IMR-90 (cell line): ENCODE measurements around the gene ASAH2. TPM values are rescaled to one million over a fixed set of nuclear protein-coding genes. Genes with fewer than 3 reads are reported as not detected.

Source experiments
- ATAC-seq: fragments of 200-7000 bp; cut with Tn5 transposase; 2 replicates; pipeline ENCODE4 v1.9.1; 2020; ENCODE audit warnings: low read depth, mild to moderate bottlenecking, moderate library complexity
- BruUV-seq: library from RNA; stranded (reverse); fragments of 400-500 nt; replicated peaks from 2 replicates; lab custom pipeline; 2021; lab: Mats Ljungman, UMichigan
- CTCF ChIA-PET: fragments of 300-600 bp; formaldehyde crosslinking; extraction: SDS; loops from one replicate; lab custom pipeline; 2021; ENCODE audit warnings: antibody characterized with exemption; lab: Yijun Ruan, JAX
- POLR2A ChIA-PET: fragments of 300-600 bp; sonication (Branson Sonifier 250); formaldehyde crosslinking; loops from one replicate; lab custom pipeline; 2022; ENCODE audit warnings: antibody characterized with exemption; ENCODE audit not compliant: unreplicated experiment; lab: Charles Lee
- DNase-seq: peaks from one replicate; pipeline ENCODE4 v3.0.0; 2013
- H2AFZ ChIP-seq: replicated peaks from 2 replicates; pipeline ENCODE3; 2013; ENCODE audit warnings: low read length, mild to moderate bottlenecking; ENCODE audit not compliant: poor library complexity
- H2AK5ac ChIP-seq: 2 replicates; pipeline ENCODE4 v1.6.1; 2013; ENCODE audit warnings: low read depth, low read length, inconsistent platforms
- H2AK9ac ChIP-seq: replicated peaks from 2 replicates; pipeline ENCODE3; 2013; ENCODE audit warnings: mild to moderate bottlenecking, low read depth, low read length, moderate library complexity; ENCODE audit not compliant: poor library complexity
- H2BK120ac ChIP-seq: 2 replicates; pipeline ENCODE4 v1.6.1; 2013; ENCODE audit warnings: low read depth, low read length, inconsistent platforms
- H2BK15ac ChIP-seq: 3 replicates; pipeline ENCODE4 v1.6.1; 2013; ENCODE audit warnings: low read depth, low read length, inconsistent platforms
- H2BK20ac ChIP-seq: 2 replicates; pipeline ENCODE4 v1.6.1; 2013; ENCODE audit warnings: low read depth, mild to moderate bottlenecking, inconsistent platforms, low read length, moderate library complexity
- H2BK5ac ChIP-seq: 2 replicates; pipeline ENCODE4 v1.6.1; 2013; ENCODE audit warnings: mild to moderate bottlenecking, low read depth, low read length, inconsistent platforms; ENCODE audit not compliant: poor library complexity, severe bottlenecking
- H3K14ac ChIP-seq: replicated peaks from 2 replicates; pipeline ENCODE4 v1.6.1; 2013; ENCODE audit warnings: low read depth, low read length, inconsistent platforms
- H3K18ac ChIP-seq: 2 replicates; pipeline ENCODE4 v1.6.1; 2013; ENCODE audit warnings: low read depth, low read length, control low read depth
- H3K23ac ChIP-seq: 2 replicates; pipeline ENCODE4 v1.6.1; 2013; ENCODE audit warnings: low read depth, low read length, inconsistent platforms
- H3K27ac ChIP-seq: 2 replicates; pipeline ENCODE4 v1.5.1; 2013; ENCODE audit warnings: mild to moderate bottlenecking, control low read depth, low read length; ENCODE audit not compliant: insufficient read depth
- H3K27me3 ChIP-seq: 2 replicates; pipeline ENCODE4 v1.6.1; 2013; ENCODE audit warnings: low read length; ENCODE audit not compliant: control insufficient read depth, insufficient read depth
- H3K36me3 ChIP-seq: 2 replicates; pipeline ENCODE4 v1.6.1; 2013; ENCODE audit warnings: low read length, mixed read lengths; ENCODE audit not compliant: control insufficient read depth, insufficient read depth
- H3K4ac ChIP-seq: 2 replicates; pipeline ENCODE4 v1.6.1; 2013; ENCODE audit warnings: low read depth, low read length, inconsistent platforms
- H3K4me1 ChIP-seq: 2 replicates; pipeline ENCODE4 v1.6.1; 2013; ENCODE audit warnings: low read length, mixed read lengths; ENCODE audit not compliant: control insufficient read depth, insufficient read depth
- H3K4me2 ChIP-seq: 2 replicates; pipeline ENCODE4 v1.6.1; 2013; ENCODE audit warnings: low read depth, mild to moderate bottlenecking, control low read depth, low read length, moderate library complexity
- H3K4me3 ChIP-seq: 2 replicates; pipeline ENCODE4 v1.5.1; 2013; ENCODE audit warnings: low read depth, mild to moderate bottlenecking, control low read depth, low read length, moderate library complexity; ENCODE audit not compliant: insufficient read depth
- H3K56ac ChIP-seq: 2 replicates; pipeline ENCODE4 v1.6.1; 2013; ENCODE audit warnings: low read length, inconsistent platforms; ENCODE audit not compliant: insufficient read depth; ENCODE audit errors: extremely low read depth
- H3K79me1 ChIP-seq, 2 experiments: 2 replicates each; pipeline ENCODE4 v1.6.1; 2013; ENCODE audit warnings: low read length in 2 of 2, inconsistent platforms in 1 of 2, low read depth in 1 of 2
- H3K9ac ChIP-seq: 2 replicates; pipeline ENCODE4 v1.6.1; 2013; ENCODE audit warnings: low read depth, low read length, control low read depth
- H3K9me1 ChIP-seq: 2 replicates; pipeline ENCODE4 v1.6.1; 2013; ENCODE audit warnings: low read length, inconsistent platforms; ENCODE audit not compliant: insufficient read depth
- H3K9me3 ChIP-seq: 2 replicates; pipeline ENCODE4 v1.6.1; 2013; ENCODE audit warnings: low read length; ENCODE audit not compliant: control insufficient read depth, insufficient read depth
- H4K20me1 ChIP-seq: 2 replicates; pipeline ENCODE4 v1.6.1; 2013; ENCODE audit warnings: low read length, inconsistent platforms; ENCODE audit not compliant: insufficient read depth
- H4K5ac ChIP-seq: 2 replicates; pipeline ENCODE4 v1.6.1; 2013; ENCODE audit warnings: mild to moderate bottlenecking, low read depth, low read length, control low read depth
- H4K8ac ChIP-seq, 2 experiments: 2 replicates each; pipeline ENCODE4 v1.6.1; 2013; ENCODE audit warnings: low read depth in 2 of 2, low read length in 2 of 2, control low read depth in 1 of 2, inconsistent platforms in 1 of 2
- H4K91ac ChIP-seq: 2 replicates; pipeline ENCODE4 v1.6.1; 2013; ENCODE audit warnings: low read depth, low read length, inconsistent platforms; ENCODE audit not compliant: insufficient read depth
- BHLHE40 ChIP-seq: fragments of 150-350 bp; IDR thresholded peaks from 2 replicates; pipeline ENCODE4 v1.6.1; 2016; ENCODE audit warnings: mild to moderate bottlenecking, low read depth, low read length
- CEBPB ChIP-seq: IDR thresholded peaks from 2 replicates; pipeline ENCODE4 v1.6.1; 2012; ENCODE audit warnings: low read depth, low read length, improper control_type of control experiment
- CHD1 ChIP-seq: IDR thresholded peaks from 2 replicates; pipeline ENCODE4 v1.6.1; 2012; ENCODE audit warnings: low read depth, low read length, improper control_type of control experiment
- FOS ChIP-seq: fragments of 150-350 bp; IDR thresholded peaks from 2 replicates; pipeline ENCODE4 v1.6.1; 2016; ENCODE audit warnings: low read depth, low read length
- MAFK ChIP-seq: IDR thresholded peaks from 2 replicates; pipeline ENCODE4 v1.6.1; 2012; ENCODE audit warnings: low read depth, low read length, improper control_type of control experiment
- MAZ ChIP-seq: IDR thresholded peaks from 2 replicates; pipeline ENCODE4 v1.6.1; 2012; ENCODE audit warnings: low read depth, mild to moderate bottlenecking, low read length, improper control_type of control experiment, moderate library complexity, borderline replicate concordance
- MXI1 ChIP-seq: IDR thresholded peaks from 2 replicates; pipeline ENCODE4 v1.6.1; 2012; ENCODE audit warnings: low read depth, mild to moderate bottlenecking, low read length, moderate library complexity, borderline replicate concordance
- NFE2L2 ChIP-seq: fragments of 150-350 bp; IDR thresholded peaks from 2 replicates; pipeline ENCODE4 v1.6.1; 2016; ENCODE audit warnings: low read depth, mild to moderate bottlenecking, low read length
- POLR2A ChIP-seq: IDR thresholded peaks from 2 replicates; pipeline ENCODE4 v1.6.1; 2012; ENCODE audit warnings: mild to moderate bottlenecking, low read depth, low read length
- RAD21 ChIP-seq: IDR thresholded peaks from 2 replicates; pipeline ENCODE4 v1.6.1; 2012; ENCODE audit warnings: low read length, improper control_type of control experiment
- RCOR1 ChIP-seq: IDR thresholded peaks from 2 replicates; pipeline ENCODE4 v1.6.1; 2012; ENCODE audit warnings: mild to moderate bottlenecking, low read length, improper control_type of control experiment; ENCODE audit not compliant: insufficient replicate concordance
- RFX5 ChIP-seq: IDR thresholded peaks from 2 replicates; pipeline ENCODE4 v1.8.0; 2012; ENCODE audit warnings: low read depth, mild to moderate bottlenecking, low read length, moderate library complexity
- SMC3 ChIP-seq: fragments of 150-350 bp; IDR thresholded peaks from 2 replicates; pipeline ENCODE4 v1.6.1; 2016; ENCODE audit warnings: low read depth, mild to moderate bottlenecking, antibody characterized with exemption, low read length, moderate library complexity
- WGBS, 2 experiments: methylation state at CpG; one replicate each; pipeline versions ENCODE4 v1.1.5 to v1.1.7; 2013; ENCODE audit warnings: missing lambda C conversion rate in 2 of 2; ENCODE audit not compliant: insufficient read length in 1 of 2; ENCODE audit errors: extremely low coverage in 2 of 2; 5-methylcytosine and 5-hydroxymethylcytosine counted together
- dilution Hi-C: fragments of 300-500 bp; cut with HindIII; formaldehyde crosslinking; loops from one replicate; pipeline ENCODE4 v1.14.3; 2018; ENCODE audit warnings: low sequenced_read_pairs; ENCODE audit not compliant: unreplicated experiment
- in situ Hi-C: fragments of 300-500 bp; cut with MboI; formaldehyde crosslinking; loops from 3 replicates; pipeline ENCODE4 v1.14.3; 2019; ENCODE audit warnings: low sequenced_read_pairs, inconsistent platforms, mixed read lengths
- intact Hi-C: fragments of 100-400 bp; cut with micrococcal nuclease; formaldehyde crosslinking; loops from 2 replicates; pipeline ENCODE4 v1.10.0; 2022
- polyA plus RNA-seq, 3 experiments: library from polyadenylated mRNA; depleted of rRNA; stranded (reverse); fragments of >200 nt; gene quantifications; 2 replicates each; pipeline ENCODE4 v1.2.3, GENCODE V29; 2012; ENCODE audit warnings: low replicate concordance in 1 of 3
- total RNA-seq: library from RNA; depleted of rRNA; stranded (reverse); fragments of >200 nt; gene quantifications from 2 replicates; pipeline ENCODE4 v1.2.3, GENCODE V29; 2012
- TF ChIP-seq, protein P1 (sequence below): conservative IDR thresholded peaks from 2 replicates; pipeline ENCODE4 v1.5.1; 2012; ENCODE audit warnings: mild to moderate bottlenecking, low read depth, low read length, improper control_type of control experiment
- TF ChIP-seq, protein P2 (sequence below): fragments of 150-350 bp; IDR thresholded peaks from 2 replicates; pipeline ENCODE4 v1.6.1; 2017; ENCODE audit warnings: mild to moderate bottlenecking, antibody characterized with exemption, low read length, low read depth
- TF ChIP-seq, protein P3 (sequence below): fragments of 150-350 bp; IDR thresholded peaks from 2 replicates; pipeline ENCODE4 v1.6.1; 2016; ENCODE audit warnings: low read depth, mild to moderate bottlenecking, low read length, moderate library complexity, borderline replicate concordance

Gene ASAH2
- total and polyA plus RNA-seq, 2 of the 4 experiments (the other 2 are of a cell fraction), result 0.18 to 0.31 TPM

DNA sequence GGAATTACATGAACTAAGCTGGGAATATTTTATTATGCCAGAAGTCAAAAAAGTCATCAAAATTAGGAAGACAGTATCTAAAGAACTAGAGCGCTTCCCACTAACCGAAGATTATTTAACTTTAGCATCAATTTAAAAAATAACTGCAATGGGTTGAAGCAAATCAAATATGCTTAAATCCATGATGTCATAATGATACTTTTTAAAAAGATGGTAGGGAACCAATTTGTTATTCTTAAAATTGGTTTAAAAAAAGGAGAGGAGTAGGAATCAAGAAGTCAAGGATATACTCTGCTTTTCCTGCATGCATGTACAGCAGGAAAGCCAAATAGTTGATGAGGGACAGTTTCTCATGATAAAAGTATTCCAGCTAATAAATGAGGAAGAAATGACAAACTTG is 3.2 kb upstream of the ASAH2 start:
- Histone ChIP-seq H4K5ac (no peak overlapping the region), H3K4me1 (no peaks in the 10 kb centered on the region), H3K23ac (no peak overlapping the region), H3K27me3 (peaks cover 27% of the 10 kb centered on the region), H2BK5ac (no peak overlapping the region), H2BK20ac (no peak overlapping the region), H2AK9ac (no peak overlapping the region), H3K9ac (no peak overlapping the region), H2BK15ac (no peak overlapping the region), H4K91ac (no peak overlapping the region), H3K9me1 (no peaks in the 10 kb centered on the region), H3K79me1 (no peaks in the 10 kb centered on the region), H4K8ac (no peak overlapping the region), H2AFZ (no peak overlapping the region), H2AK5ac (no peak overlapping the region), H3K56ac (no peak overlapping the region), H3K9me3 (no peaks in the 10 kb centered on the region), H2BK120ac (no peak overlapping the region), H3K4me2 (no peak overlapping the region), H3K36me3 (no peaks in the 10 kb centered on the region), H3K14ac (no peak overlapping the region), H3K27ac (no peak overlapping the region), H3K4ac (no peak overlapping the region), H3K4me3 (no peak overlapping the region), H4K20me1 (no peaks in the 10 kb centered on the region), H3K18ac (no peak overlapping the region)
- no TSS peak for BruUV-seq
- DNase-seq, result no peak
- TF ChIP-seq, protein P1, sequence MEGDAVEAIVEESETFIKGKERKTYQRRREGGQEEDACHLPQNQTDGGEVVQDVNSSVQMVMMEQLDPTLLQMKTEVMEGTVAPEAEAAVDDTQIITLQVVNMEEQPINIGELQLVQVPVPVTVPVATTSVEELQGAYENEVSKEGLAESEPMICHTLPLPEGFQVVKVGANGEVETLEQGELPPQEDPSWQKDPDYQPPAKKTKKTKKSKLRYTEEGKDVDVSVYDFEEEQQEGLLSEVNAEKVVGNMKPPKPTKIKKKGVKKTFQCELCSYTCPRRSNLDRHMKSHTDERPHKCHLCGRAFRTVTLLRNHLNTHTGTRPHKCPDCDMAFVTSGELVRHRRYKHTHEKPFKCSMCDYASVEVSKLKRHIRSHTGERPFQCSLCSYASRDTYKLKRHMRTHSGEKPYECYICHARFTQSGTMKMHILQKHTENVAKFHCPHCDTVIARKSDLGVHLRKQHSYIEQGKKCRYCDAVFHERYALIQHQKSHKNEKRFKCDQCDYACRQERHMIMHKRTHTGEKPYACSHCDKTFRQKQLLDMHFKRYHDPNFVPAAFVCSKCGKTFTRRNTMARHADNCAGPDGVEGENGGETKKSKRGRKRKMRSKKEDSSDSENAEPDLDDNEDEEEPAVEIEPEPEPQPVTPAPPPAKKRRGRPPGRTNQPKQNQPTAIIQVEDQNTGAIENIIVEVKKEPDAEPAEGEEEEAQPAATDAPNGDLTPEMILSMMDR, result no peak
- TF ChIP-seq RAD21 (no peak), BHLHE40 (no peak), RFX5 (no peak), SMC3 (no peak), POLR2A (no peak), RCOR1 (no peak), MAFK (no peak), CHD1 (no peak), MXI1 (no peak), FOS (no peak), NFE2L2 (no peak), CEBPB (no peak), MAZ (no peak)
- TF ChIP-seq, protein P2, sequence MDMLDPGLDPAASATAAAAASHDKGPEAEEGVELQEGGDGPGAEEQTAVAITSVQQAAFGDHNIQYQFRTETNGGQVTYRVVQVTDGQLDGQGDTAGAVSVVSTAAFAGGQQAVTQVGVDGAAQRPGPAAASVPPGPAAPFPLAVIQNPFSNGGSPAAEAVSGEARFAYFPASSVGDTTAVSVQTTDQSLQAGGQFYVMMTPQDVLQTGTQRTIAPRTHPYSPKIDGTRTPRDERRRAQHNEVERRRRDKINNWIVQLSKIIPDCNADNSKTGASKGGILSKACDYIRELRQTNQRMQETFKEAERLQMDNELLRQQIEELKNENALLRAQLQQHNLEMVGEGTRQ, result no peak
- TF ChIP-seq, protein P3, sequence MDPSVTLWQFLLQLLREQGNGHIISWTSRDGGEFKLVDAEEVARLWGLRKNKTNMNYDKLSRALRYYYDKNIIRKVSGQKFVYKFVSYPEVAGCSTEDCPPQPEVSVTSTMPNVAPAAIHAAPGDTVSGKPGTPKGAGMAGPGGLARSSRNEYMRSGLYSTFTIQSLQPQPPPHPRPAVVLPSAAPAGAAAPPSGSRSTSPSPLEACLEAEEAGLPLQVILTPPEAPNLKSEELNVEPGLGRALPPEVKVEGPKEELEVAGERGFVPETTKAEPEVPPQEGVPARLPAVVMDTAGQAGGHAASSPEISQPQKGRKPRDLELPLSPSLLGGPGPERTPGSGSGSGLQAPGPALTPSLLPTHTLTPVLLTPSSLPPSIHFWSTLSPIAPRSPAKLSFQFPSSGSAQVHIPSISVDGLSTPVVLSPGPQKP, result no peak
- ChIA-PET CTCF (no interaction called here), POLR2A (no interaction called here)
- no peak for ATAC-seq
- in situ Hi-C loops (no loop called here), intact Hi-C loops (no loop called here), dilution Hi-C loops (no loop called here)
- no CpG with 5 or more reads among the region's 2 CpGs for WGBS, 2 experiments
